ENCODE results near the gene ELFN2.

ELFN2 gene

DNA sequence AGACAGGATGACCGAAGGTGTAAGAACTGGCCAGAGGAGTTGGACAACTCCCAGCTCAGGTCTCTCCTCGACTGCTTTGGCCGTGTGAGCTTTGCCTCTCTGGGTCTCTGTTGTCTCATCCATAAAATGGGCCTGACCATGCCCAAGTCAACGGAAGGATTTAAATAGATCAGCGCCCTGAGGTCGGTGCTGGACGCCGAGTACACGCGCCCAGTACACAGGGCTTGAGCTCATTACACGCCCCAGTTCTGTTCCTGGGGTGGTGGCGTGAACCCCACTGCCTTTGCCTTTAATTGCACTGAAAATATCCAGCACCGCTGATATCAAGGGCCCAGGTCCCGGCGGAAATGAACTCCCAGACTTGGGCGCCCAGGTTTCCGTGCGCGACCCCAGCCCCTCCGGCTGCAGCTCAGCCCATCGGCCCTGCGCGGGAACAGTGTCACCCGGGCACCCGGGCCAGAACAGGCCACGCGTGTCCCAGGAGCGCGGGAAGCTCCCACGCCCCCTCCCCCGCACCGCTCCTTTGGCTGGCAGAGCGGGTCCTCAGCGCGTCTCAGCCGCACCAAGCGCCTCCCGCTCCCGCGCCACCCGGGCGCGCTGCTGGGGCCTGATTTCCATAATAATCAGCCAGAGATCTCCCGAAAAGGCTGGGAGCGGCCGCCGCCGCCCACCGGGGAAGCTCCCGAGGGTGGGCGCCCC is 102.8 kb downstream of the ELFN2 start:
- H3K27ac ChIP-seq (ENCODE audit: low read depth, low read length), result no peak overlapping the region
- no peaks in the 10 kb centered on the region for H3K36me3 ChIP-seq (ENCODE audit: control insufficient read depth, insufficient read depth, low read length)
- peak overlapping the region; percentile 53; the same call in 1 of the 2 replicates for H3K4me3 ChIP-seq (ENCODE audit: low read depth, low read length)
- H3K4me1 ChIP-seq (ENCODE audit: control insufficient read depth, insufficient read depth, low read length), result peaks cover 15% of the 10 kb centered on the region
- H3K27me3 ChIP-seq (ENCODE audit: control insufficient read depth, insufficient read depth, low read length), result peaks cover 37% of the 10 kb centered on the region
- H3K9me3 ChIP-seq (ENCODE audit: control insufficient read depth, insufficient read depth, low read length), result no peaks in the 10 kb centered on the region
- H3K9ac ChIP-seq (ENCODE audit: low read depth, low read length), result no peak overlapping the region

DNA sequence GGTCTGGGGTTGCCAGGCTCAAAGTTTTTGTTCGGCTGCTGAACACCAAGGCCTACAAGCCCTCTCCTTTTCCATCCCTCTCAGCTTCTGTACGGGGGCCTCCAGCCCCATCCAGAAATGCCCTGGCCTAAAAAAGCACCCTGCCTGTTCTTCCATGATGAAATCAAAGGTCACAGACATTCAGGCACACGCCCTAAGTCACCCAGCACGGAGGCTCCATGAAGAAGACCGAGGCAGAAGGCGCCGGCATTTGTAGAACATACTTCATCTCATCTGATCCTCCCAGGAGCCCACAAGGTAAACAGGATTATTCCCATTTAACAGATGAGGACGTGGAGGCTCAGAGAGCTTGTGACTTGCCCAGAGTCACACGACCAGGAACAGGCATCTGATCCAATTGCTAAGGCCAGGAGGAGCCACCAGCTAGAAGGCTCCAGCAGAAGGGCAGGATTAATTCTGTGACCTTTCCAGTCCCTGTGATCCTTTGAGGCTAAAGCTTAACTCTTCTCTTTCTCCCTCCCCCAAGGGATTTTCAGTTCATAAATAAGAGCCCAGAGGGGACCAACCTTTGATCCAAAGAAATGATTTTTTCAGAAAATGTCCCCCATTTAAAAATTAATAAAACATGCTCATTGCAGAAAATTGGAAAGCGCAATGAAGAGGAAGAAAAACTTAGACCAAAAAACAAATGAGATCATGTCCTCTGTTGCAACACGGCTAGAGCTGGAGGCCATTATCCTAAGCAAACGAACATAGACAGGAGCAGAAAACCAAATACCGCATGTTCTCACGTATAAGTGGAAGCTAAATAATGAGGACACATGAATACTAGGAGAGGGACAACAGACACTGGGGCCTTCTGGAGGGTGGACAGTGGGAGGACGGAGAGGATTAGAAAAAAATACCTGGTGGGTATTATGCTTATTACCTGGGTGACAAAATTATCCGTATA is 106.3 kb downstream of the ELFN2 start:
- H3K4me3 ChIP-seq (ENCODE audit: low read depth, low read length), result no peak overlapping the region
- H3K4me1 ChIP-seq (ENCODE audit: control insufficient read depth, insufficient read depth, low read length), result peaks cover 15% of the 10 kb centered on the region
- H3K36me3 ChIP-seq (ENCODE audit: control insufficient read depth, insufficient read depth, low read length), result no peaks in the 10 kb centered on the region
- no peak overlapping the region for H3K27ac ChIP-seq (ENCODE audit: low read depth, low read length)
- no peak overlapping the region for H3K9ac ChIP-seq (ENCODE audit: low read depth, low read length)
- peaks cover 33% of the 10 kb centered on the region for H3K27me3 ChIP-seq (ENCODE audit: control insufficient read depth, insufficient read depth, low read length)
- no peaks in the 10 kb centered on the region for H3K9me3 ChIP-seq (ENCODE audit: control insufficient read depth, insufficient read depth, low read length)

DNA sequence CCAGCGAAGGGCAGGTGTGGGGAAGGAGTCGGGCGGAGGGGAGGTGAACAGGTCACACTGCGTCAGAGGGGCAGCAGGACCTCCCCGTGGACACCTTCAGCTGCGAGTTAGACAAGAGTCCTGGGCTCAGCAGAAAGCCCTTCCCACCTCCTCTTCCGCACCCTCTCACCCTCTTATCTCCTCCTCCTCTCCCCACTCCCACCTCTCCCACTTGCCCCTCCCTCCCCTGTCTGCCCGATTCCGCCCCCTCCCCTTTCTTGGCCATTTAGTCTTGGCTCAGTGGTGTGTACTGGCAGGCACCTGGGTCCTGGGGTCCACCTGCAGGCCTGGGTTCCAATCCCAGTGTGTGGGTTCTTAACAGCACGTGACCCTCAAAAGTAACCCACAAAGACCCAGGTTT is 107.8 kb downstream of the ELFN2 start:
- peaks cover 23% of the 10 kb centered on the region for H3K27me3 ChIP-seq (ENCODE audit: control insufficient read depth, insufficient read depth, low read length)
- H3K9me3 ChIP-seq (ENCODE audit: control insufficient read depth, insufficient read depth, low read length), result no peaks in the 10 kb centered on the region
- no peaks in the 10 kb centered on the region for H3K36me3 ChIP-seq (ENCODE audit: control insufficient read depth, insufficient read depth, low read length)
- no peak overlapping the region for H3K27ac ChIP-seq (ENCODE audit: low read depth, low read length)
- H3K4me3 ChIP-seq (ENCODE audit: low read depth, low read length), result no peak overlapping the region
- H3K9ac ChIP-seq (ENCODE audit: low read depth, low read length), result no peak overlapping the region
- peaks cover 8% of the 10 kb centered on the region for H3K4me1 ChIP-seq (ENCODE audit: control insufficient read depth, insufficient read depth, low read length)

DNA sequence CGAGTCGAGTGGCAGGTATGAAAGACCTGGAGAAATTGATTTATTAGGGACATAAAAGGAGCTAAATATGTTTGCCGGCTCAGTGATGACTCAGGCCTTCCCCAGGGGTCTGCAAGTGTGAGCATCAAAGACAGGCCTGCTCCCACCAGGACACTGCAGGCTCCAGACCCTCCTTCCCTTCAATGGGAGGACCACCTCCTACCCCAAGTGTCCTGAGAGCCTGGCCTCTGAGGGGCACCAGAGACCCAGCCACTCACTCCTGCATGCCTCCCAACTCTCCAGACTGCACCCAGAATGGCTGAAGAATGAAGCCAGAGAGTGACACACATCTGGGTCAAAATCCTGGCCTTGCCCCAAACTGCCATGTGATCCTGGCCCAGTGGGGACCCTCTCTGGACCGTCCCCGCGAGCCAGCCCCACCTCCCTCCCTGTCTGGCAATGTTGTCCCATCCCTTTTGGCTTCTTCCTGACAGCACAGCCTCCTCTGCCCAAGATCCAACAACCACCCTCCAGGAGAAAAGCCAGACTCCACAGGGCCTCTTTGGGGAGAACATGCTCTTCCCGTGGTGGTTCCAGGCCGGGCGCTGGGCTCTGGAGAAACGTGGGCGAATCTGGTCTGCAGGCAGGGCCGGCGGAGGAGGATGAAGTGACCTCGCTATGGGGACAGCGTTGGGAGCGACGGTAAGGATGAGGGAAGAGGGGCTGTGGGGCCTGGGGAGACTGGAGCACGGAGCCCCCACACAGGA is 108.7 kb downstream of the ELFN2 start:
- Histone ChIP-seq H3K27me3 (ENCODE audit: control insufficient read depth, insufficient read depth, low read length) (peaks cover 14% of the 10 kb centered on the region), H3K27ac (ENCODE audit: low read depth, low read length) (no peak overlapping the region), H3K4me1 (ENCODE audit: control insufficient read depth, insufficient read depth, low read length) (no peaks in the 10 kb centered on the region; the same call in 1 of the 2 replicates), H3K36me3 (ENCODE audit: control insufficient read depth, insufficient read depth, low read length) (no peaks in the 10 kb centered on the region), H3K9ac (ENCODE audit: low read depth, low read length) (no peak overlapping the region), H3K9me3 (ENCODE audit: control insufficient read depth, insufficient read depth, low read length) (no peaks in the 10 kb centered on the region), H3K4me3 (ENCODE audit: low read depth, low read length) (no peak overlapping the region)
